GM23338 (cell line): Measurements from ENCODE around the gene COPZ1. TPM values are rescaled to one million over a fixed set of nuclear protein-coding genes. Genes with fewer than 3 reads are reported as not detected.
A peak's percentile ranks its signal among the peaks of the same experiment; 100 is the strongest.

ENCODE experiments used
- ATAC-seq: fragments of 200-7000 bp; cut with Tn5 transposase; 3 replicates; pipeline ENCODE4 v1.9.1; 2020
- DNase-seq: peaks from one replicate; pipeline ENCODE4 v3.0.0-alpha.2; 2015; ENCODE audit warnings: low spot score
- H2AFZ ChIP-seq: fragments of 200-600 bp; sonication (generic); 2 replicates; pipeline ENCODE4 v1.8.0; 2016; ENCODE audit warnings: antibody characterized with exemption, mild to moderate bottlenecking, moderate library complexity
- H3F3A ChIP-seq: fragments of 200-600 bp; sonication (generic); replicated peaks from 2 replicates; pipeline ENCODE4 v1.8.0; 2017; ENCODE audit warnings: antibody characterized with exemption, mixed run types, low read depth
- H3K27ac ChIP-seq: fragments of 200-600 bp; sonication (generic); 2 replicates; pipeline ENCODE4 v1.6.1; 2016; ENCODE audit warnings: low read depth
- H3K27me3 ChIP-seq: fragments of 200-600 bp; sonication (generic); 2 replicates; pipeline ENCODE4 v1.8.0; 2016; ENCODE audit warnings: mild to moderate bottlenecking, mixed run types, moderate library complexity; ENCODE audit not compliant: insufficient read depth
- H3K36me3 ChIP-seq: fragments of 200-600 bp; sonication (generic); 2 replicates; pipeline ENCODE4 v1.8.0; 2016; ENCODE audit warnings: mild to moderate bottlenecking; ENCODE audit not compliant: insufficient read depth
- H3K4me1 ChIP-seq: fragments of 200-600 bp; sonication (generic); 2 replicates; pipeline ENCODE4 v1.8.0; 2016; ENCODE audit warnings: mild to moderate bottlenecking, moderate library complexity; ENCODE audit not compliant: insufficient read depth
- H3K4me2 ChIP-seq: fragments of 200-600 bp; sonication (generic); 2 replicates; pipeline ENCODE4 v1.7.1; 2017; ENCODE audit warnings: mixed run types
- H3K4me3 ChIP-seq: fragments of 200-600 bp; sonication (generic); 2 replicates; pipeline ENCODE4 v1.6.1; 2016; ENCODE audit warnings: mixed run types
- H3K79me2 ChIP-seq: fragments of 200-600 bp; sonication (generic); replicated peaks from 2 replicates; pipeline ENCODE4 v1.8.0; 2017; ENCODE audit warnings: mild to moderate bottlenecking; ENCODE audit not compliant: insufficient read depth
- H3K9me2 ChIP-seq: fragments of 200-600 bp; sonication (generic); 2 replicates; pipeline ENCODE4 v1.8.0; 2017; ENCODE audit not compliant: insufficient read depth
- H4K20me1 ChIP-seq: fragments of 200-600 bp; sonication (generic); replicated peaks from 2 replicates; pipeline ENCODE4 v1.8.0; 2017; ENCODE audit warnings: mild to moderate bottlenecking; ENCODE audit not compliant: insufficient read depth
- H3K27ac Mint-ChIP-seq: 2 replicates; pipeline ENCODE4 v1.8.0; 2020; ENCODE audit warnings: inconsistent platforms, mild to moderate bottlenecking, moderate library complexity, mixed read lengths
- H3K27me3 Mint-ChIP-seq: 3 replicates; pipeline ENCODE4 v1.8.0; 2022; ENCODE audit warnings: low read depth, mild to moderate bottlenecking, moderate library complexity, mixed read lengths, inconsistent platforms; ENCODE audit not compliant: insufficient read depth, poor library complexity
- H3K36me3 Mint-ChIP-seq: 3 replicates; pipeline ENCODE4 v1.8.0; 2021; ENCODE audit warnings: low read depth, mild to moderate bottlenecking, inconsistent platforms, moderate library complexity, mixed read lengths
- H3K4me1 Mint-ChIP-seq: 3 replicates; pipeline ENCODE4 v1.8.0; 2020; ENCODE audit warnings: mild to moderate bottlenecking, inconsistent platforms, mixed read lengths
- H3K4me3 Mint-ChIP-seq: 3 replicates; pipeline ENCODE4 v1.8.0; 2021; ENCODE audit warnings: moderate library complexity, mild to moderate bottlenecking, inconsistent platforms, mixed read lengths
- H3K9me3 Mint-ChIP-seq: 3 replicates; pipeline ENCODE4 v1.8.0; 2020; ENCODE audit warnings: moderate library complexity, mild to moderate bottlenecking, inconsistent platforms, mixed read lengths
- CREB1 ChIP-seq: fragments of 250-450 bp; sonication (Bioruptor Pico); IDR thresholded peaks from 2 replicates; pipeline ENCODE4 v1.5.0; 2020; ENCODE audit warnings: low read depth, mild to moderate bottlenecking, moderate library complexity
- EZH2 ChIP-seq: fragments of 200-600 bp; sonication (generic); IDR thresholded peaks from one replicate; pipeline ENCODE4 v1.8.0; 2017; ENCODE audit warnings: antibody characterized with exemption, mild to moderate bottlenecking, low read depth; ENCODE audit not compliant: unreplicated experiment
- JUNB ChIP-seq: IDR thresholded peaks from one replicate; pipeline ENCODE4 v1.6.1; 2016; ENCODE audit warnings: antibody characterized with exemption; ENCODE audit not compliant: unreplicated experiment
- NANOG ChIP-seq: IDR thresholded peaks from 2 replicates; pipeline ENCODE4 v1.6.1; 2016; ENCODE audit warnings: antibody characterized with exemption, borderline replicate concordance
- POLR2AphosphoS5 ChIP-seq: IDR thresholded peaks from 2 replicates; pipeline ENCODE4 v1.6.1; 2016; ENCODE audit warnings: antibody characterized with exemption, low read depth
- STAT1 ChIP-seq: IDR thresholded peaks from one replicate; pipeline ENCODE4 v1.6.1; 2016; ENCODE audit warnings: antibody characterized with exemption; ENCODE audit not compliant: unreplicated experiment
- ZNF114 ChIP-seq: fragments of 250-450 bp; sonication (Bioruptor Pico); IDR thresholded peaks from 2 replicates; pipeline ENCODE4 v1.5.0; 2020; ENCODE audit warnings: mild to moderate bottlenecking, moderate library complexity
- ZNF331 ChIP-seq: fragments of 250-450 bp; sonication (Bioruptor Pico); IDR thresholded peaks from 2 replicates; pipeline ENCODE4 v1.5.0; 2020; ENCODE audit warnings: low read depth, mild to moderate bottlenecking, moderate library complexity
- ZNF462 ChIP-seq: fragments of 250-450 bp; sonication (Bioruptor Pico); IDR thresholded peaks from 2 replicates; pipeline ENCODE4 v1.5.0; 2020; ENCODE audit warnings: mild to moderate bottlenecking, moderate library complexity
- polyA plus RNA-seq: library from polyadenylated mRNA; unstranded; fragments of >200 nt; fragmentation: Nextera tagmentation; extraction: Ambion mirVana; gene quantifications from 2 replicates; pipeline ENCODE4 v1.2.1, GENCODE V29; 2016
- total RNA-seq: library from RNA; depleted of rRNA; stranded (reverse); fragments of >200 nt; shearing (Covaris generic); gene quantifications from 2 replicates; pipeline ENCODE4 v1.2.3, GENCODE V29; 2014
- TF ChIP-seq, protein P1 (sequence below): IDR thresholded peaks from 2 replicates; pipeline ENCODE4 v1.6.1; 2016; ENCODE audit warnings: antibody characterized with exemption
- TF ChIP-seq, protein P2 (sequence below): IDR thresholded peaks from one replicate; pipeline ENCODE4 v1.6.1; 2018; ENCODE audit warnings: antibody characterized with exemption; ENCODE audit not compliant: unreplicated experiment
- TF ChIP-seq, protein P3 (sequence below), 2 experiments: fragments of 200-600 bp in 1 of 2; sonication (generic) in 1 of 2; conservative IDR thresholded peaks; 2 replicates each; pipeline versions ENCODE4 v1.5.1 to v1.6.1; 2016 to 2017; ENCODE audit warnings: antibody characterized with exemption in 2 of 2, low read depth in 2 of 2, mild to moderate bottlenecking in 2 of 2, moderate library complexity in 1 of 2

Gene COPZ1
- total and polyA plus RNA-seq, 2 experiments from 2014 or later, result 79.9 to 91.2 TPM

DNA sequence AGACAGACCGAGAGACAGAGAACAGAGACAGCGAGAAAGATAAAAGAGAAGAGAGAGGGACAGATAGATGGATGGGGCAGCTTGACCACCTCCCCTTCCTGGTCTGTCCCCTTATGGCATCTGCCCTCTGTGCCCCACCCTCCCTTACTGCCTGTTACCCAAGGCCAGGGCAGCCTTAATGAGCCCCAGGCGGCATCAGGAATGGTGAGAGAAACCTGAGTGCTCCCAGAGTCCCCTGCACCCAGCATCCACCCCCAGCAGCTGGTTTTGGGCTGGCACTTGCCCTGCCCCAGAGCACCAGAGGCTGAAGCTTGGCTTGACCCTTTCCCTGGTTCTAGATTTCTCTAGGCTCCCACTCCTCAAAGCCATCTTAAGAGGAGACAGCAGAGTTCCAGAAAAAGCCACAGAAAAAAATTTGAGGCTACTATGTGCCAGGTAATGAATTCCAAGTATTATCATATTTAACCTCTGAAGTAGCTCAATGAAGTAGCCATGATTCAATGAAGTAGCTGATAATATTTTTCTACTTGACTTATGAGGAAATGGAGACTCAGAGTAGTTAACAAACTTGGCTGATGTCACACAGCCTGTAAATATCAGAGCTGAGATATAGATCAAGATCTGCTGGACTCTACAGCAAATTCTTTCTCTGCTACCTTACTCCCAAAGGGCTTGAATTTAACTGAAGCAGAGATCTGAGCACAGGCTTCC lies 61.6 kb downstream of the COPZ1 start (continued):
- no peak for TF ChIP-seq ZNF331 (CRISPR knock-in tag)

DNA sequence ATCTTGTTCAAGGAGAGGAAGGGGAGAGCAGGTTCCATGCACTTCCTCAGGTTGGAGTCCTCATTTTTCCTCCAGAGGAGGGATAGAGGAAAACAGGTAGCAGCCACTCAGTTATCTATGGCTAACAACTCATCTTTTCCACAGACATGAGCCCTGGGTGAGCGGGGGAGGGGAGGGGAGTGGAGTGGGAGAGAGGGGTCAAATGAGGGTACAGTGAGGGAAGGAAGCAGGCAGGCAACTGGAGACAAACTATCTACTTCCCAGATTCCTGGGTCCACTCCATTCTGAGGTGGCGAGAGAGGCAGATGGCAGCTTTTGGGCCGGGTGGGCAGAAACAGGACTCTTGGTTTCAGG lies 62.2 kb downstream of the COPZ1 start:
- H3K27ac ChIP-seq, result no peak overlapping the region
- Mint-ChIP-seq H3K27me3 (peaks cover 16% of the 10 kb centered on the region), H3K4me3 (peak overlapping the region; percentile 8; the same call in 1 of the 3 replicates), H3K36me3 (peaks cover 5% of the 10 kb centered on the region; the same call in 2 of the 3 replicates), H3K4me1 (peaks cover 69% of the 10 kb centered on the region), H3K27ac (peak overlapping the region; percentile 14; the same call in 1 of the 2 replicates), H3K9me3 (no peaks in the 10 kb centered on the region)
- H3K36me3 ChIP-seq, result peaks cover 5% of the 10 kb centered on the region; the same call in 1 of the 2 replicates
- H3K4me2 ChIP-seq, result peak overlapping the region; percentile 97
- H4K20me1 ChIP-seq, result no peaks in the 10 kb centered on the region
- ATAC-seq (no peak), DNase-seq (no peak)
- H3K79me2 ChIP-seq, result no peaks in the 10 kb centered on the region
- H3K9me2 ChIP-seq, result no peaks in the 10 kb centered on the region
- H3K4me1 ChIP-seq, result peaks cover 70% of the 10 kb centered on the region
- peaks cover 15% of the 10 kb centered on the region; the same call in 1 of the 2 replicates for H3F3A ChIP-seq
- 0 out of 2 replicates have a peak overlapping the region, but pooled peaks have one; percentile 19 for H3K4me3 ChIP-seq
- H2AFZ ChIP-seq, result no peak overlapping the region
- peaks cover 7% of the 10 kb centered on the region; the same call in 1 of the 2 replicates for H3K27me3 ChIP-seq
- TF ChIP-seq CREB1 (CRISPR knock-in tag), result no peak
- TF ChIP-seq ZNF462, result no peak
- no peak for TF ChIP-seq ZNF114 (CRISPR knock-in tag)
- TF ChIP-seq JUNB, result no peak
- TF ChIP-seq, protein P1, sequence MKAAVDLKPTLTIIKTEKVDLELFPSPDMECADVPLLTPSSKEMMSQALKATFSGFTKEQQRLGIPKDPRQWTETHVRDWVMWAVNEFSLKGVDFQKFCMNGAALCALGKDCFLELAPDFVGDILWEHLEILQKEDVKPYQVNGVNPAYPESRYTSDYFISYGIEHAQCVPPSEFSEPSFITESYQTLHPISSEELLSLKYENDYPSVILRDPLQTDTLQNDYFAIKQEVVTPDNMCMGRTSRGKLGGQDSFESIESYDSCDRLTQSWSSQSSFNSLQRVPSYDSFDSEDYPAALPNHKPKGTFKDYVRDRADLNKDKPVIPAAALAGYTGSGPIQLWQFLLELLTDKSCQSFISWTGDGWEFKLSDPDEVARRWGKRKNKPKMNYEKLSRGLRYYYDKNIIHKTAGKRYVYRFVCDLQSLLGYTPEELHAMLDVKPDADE, result no peak
- no peak for TF ChIP-seq EZH2
- TF ChIP-seq NANOG, result no peak
- no peak for TF ChIP-seq STAT1
- TF ChIP-seq ZNF331 (CRISPR knock-in tag), result no peak
- TF ChIP-seq POLR2AphosphoS5, result no peak
- TF ChIP-seq, protein P2, sequence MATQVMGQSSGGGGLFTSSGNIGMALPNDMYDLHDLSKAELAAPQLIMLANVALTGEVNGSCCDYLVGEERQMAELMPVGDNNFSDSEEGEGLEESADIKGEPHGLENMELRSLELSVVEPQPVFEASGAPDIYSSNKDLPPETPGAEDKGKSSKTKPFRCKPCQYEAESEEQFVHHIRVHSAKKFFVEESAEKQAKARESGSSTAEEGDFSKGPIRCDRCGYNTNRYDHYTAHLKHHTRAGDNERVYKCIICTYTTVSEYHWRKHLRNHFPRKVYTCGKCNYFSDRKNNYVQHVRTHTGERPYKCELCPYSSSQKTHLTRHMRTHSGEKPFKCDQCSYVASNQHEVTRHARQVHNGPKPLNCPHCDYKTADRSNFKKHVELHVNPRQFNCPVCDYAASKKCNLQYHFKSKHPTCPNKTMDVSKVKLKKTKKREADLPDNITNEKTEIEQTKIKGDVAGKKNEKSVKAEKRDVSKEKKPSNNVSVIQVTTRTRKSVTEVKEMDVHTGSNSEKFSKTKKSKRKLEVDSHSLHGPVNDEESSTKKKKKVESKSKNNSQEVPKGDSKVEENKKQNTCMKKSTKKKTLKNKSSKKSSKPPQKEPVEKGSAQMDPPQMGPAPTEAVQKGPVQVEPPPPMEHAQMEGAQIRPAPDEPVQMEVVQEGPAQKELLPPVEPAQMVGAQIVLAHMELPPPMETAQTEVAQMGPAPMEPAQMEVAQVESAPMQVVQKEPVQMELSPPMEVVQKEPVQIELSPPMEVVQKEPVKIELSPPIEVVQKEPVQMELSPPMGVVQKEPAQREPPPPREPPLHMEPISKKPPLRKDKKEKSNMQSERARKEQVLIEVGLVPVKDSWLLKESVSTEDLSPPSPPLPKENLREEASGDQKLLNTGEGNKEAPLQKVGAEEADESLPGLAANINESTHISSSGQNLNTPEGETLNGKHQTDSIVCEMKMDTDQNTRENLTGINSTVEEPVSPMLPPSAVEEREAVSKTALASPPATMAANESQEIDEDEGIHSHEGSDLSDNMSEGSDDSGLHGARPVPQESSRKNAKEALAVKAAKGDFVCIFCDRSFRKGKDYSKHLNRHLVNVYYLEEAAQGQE, result no peak
- TF ChIP-seq, protein P3, sequence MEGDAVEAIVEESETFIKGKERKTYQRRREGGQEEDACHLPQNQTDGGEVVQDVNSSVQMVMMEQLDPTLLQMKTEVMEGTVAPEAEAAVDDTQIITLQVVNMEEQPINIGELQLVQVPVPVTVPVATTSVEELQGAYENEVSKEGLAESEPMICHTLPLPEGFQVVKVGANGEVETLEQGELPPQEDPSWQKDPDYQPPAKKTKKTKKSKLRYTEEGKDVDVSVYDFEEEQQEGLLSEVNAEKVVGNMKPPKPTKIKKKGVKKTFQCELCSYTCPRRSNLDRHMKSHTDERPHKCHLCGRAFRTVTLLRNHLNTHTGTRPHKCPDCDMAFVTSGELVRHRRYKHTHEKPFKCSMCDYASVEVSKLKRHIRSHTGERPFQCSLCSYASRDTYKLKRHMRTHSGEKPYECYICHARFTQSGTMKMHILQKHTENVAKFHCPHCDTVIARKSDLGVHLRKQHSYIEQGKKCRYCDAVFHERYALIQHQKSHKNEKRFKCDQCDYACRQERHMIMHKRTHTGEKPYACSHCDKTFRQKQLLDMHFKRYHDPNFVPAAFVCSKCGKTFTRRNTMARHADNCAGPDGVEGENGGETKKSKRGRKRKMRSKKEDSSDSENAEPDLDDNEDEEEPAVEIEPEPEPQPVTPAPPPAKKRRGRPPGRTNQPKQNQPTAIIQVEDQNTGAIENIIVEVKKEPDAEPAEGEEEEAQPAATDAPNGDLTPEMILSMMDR (conservative IDR thresholded peaks at IDR 0.05; ENCODE audit: low read depth in 2 of 2), result no peak
